Right ventricle myocardium inferior (tissue), 1 donor: ENCODE data around the gene SLC7A14. TPM values are rescaled to one million over a fixed set of nuclear protein-coding genes. Genes with fewer than 3 reads are reported as not detected.

Source experiments
- ATAC-seq: fragments of 200-7000 bp; cut with Tn5 transposase; one replicate; pipeline ENCODE4 v1.9.1; 2020; ENCODE audit warnings: mild to moderate bottlenecking, moderate library complexity
- DNase-seq: peaks from one replicate; pipeline ENCODE4 v3.0.0; 2021; ENCODE audit errors: missing footprints
- intact Hi-C: fragments of 100-400 bp; cut with DNase I; formaldehyde crosslinking; loops from one replicate; pipeline ENCODE4 v1.11.0; 2022
- total RNA-seq: library from RNA; stranded (reverse); fragmentation: NEBNext Ultra II Directional; extraction: Animal tissue kit (Norgen Biotek cat#: 25700); gene quantifications from one replicate; pipeline ENCODE4 v1.2.1, GENCODE V29; 2021
- donor health status: DM: no; HTN: yes; CAD: no; lungs with severe emphysema.

Gene SLC7A14
- total RNA-seq, 1 donor from 2014 or later, result not detected

DNA sequence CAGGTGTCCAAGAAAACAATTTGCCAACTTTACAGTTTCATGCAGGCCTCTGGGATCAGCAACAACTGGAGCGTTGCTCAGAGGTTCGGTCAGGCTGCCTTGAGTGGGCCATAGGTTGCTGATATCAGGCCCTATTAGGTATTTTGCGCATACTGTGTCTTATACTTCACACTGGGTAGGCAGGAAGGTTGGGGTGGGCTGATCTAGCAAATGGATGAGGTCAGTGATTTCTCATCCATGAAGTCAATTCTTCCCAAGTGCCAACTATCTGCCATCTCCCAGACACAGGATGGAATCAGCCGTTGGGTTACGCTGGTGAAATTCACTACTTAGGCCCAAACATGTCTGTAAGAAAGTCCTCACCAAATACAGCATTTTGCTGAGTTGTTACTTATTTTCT is 77.6 kb downstream of the SLC7A14 start:
- ATAC-seq, result no peak
- intact Hi-C loops, result no loop called here
- DNase-seq, result no peak

DNA sequence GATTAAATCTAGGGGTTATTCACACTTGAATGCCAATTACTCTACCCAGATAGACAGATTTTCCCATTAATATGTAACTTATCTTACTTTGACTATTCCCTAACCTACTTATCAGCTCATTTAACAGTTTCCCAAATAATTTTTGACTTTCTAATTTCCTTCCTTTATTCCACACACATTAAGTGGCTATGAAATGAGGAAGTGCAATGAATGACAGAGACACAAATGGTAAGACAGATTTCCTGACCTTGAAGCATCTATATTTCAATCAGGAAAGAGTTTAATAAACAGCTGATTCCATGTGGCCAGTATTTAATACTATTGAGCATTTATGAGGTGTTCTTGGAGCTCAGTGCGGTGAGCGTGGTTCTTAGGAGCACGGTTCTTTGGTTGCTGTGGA is 78.8 kb downstream of the SLC7A14 start:
- no peak for DNase-seq
- ATAC-seq, result no peak
- intact Hi-C loops, result no loop called here

- ATAC-seq (no peak), DNase-seq (no peak)
- intact Hi-C loops, result no loop called here
These were observed 79.3 kb downstream of the SLC7A14 start for GRCh38 chr3:170506556-170506955.

DNA sequence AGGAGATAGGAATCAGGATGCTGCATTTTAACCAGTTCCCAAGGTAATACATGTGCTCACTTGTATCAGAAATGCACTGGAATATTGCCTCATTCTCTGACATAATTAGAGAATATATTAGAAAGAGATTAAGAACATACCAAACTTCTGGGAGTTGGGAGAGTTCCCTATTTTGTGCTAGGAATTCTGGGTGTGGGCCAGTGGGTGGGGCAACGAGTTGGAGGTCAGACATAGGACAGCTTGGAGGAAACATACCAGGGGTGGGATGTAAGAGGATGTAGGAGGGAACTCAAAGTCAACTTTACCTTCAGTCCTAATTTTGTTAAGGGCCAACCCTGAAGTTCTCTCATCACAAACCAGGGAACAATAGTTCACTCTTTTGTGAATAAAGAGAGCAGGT is 83.6 kb downstream of the SLC7A14 start:
- no peak for ATAC-seq
- intact Hi-C loops, result no loop called here
- DNase-seq, result no peak

DNA sequence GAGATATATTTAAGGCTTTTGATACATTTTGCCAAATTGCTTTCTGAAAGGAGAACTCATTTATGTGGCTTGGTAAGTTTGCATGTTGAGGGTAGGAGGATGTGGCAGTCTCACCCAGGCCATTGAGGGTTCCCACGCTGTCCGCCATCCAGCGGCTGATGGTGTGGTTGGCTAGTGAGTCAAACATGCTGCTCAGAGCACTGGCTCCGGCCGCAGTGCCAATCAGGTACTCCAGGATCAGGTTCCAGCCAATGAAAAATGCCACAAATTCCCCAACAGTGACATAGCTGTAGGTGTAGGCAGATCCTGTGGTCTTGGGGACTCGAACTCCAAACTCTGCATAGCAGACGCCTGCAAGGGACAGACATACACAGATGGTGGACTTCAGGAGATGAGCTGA is 84.9 kb downstream of the SLC7A14 start:
- ATAC-seq, result no peak
- intact Hi-C loops, result no loop called here
- no peak for DNase-seq

DNA sequence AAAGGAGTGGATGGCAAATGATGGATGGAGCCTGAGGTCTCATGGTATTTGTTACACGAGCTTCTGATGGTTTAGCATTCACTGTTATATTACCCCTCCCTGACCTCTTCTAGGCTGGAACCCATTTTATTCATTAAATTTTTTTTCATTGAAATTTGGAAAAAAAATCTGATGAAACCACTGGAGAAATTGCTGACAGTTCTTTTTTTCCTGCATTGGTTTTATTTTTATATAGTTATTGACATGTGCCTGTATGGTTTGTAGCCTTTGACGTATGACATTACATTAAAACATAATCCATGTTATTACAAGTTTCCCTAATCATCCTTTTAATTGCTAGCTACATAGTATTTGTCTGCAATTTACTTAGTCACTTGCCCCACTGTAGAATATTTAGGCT is 85.4 kb downstream of the SLC7A14 start:
- ATAC-seq (no peak), DNase-seq (no peak)
- intact Hi-C loops, result no loop called here

GRCh38 chr3:170499562-170500156 is 86.2 kb downstream of the SLC7A14 start:
- ATAC-seq, result no peak
- no peak for DNase-seq

DNA sequence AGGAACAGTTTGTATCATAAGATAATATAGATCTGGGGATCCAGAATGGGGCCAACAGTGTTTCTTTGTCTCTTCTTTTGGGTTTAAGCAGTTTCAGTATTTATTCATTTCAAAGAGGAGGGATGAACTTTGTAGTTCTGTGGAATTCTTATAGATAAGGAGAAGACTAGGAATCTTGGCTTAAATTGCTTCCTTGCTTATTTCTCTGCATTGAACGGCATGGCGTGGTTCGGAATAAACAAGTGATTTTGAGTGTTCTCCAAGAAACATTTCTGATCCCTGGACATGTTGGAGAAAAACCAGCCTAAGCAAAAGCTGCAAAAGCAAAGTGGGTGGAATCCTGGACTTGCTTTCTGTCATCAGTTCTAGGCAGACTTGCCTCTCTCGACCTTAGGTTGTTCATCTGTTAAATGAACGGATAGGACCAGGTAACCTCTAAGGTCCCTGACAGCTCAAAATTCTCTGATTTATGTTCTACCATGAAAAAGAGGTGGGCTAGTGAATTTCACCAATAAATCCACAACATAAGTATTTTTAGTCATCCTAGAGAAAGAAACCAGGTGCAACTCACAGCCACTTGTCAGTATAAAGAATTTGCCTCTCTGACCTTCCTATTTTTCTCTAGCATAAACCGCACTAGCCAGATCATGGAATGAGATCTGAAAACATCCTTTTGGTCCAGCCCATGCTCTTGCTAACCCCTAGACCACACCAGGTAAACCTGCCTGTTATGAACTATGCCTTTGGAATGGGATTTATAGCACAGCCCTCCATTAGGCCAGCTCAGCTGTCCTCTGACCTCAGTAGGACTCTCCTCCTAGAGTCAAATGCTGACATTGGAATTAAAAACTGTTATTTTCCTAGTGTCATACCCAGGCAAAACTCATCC is 88.4 kb downstream of the SLC7A14 start:
- intact Hi-C loops, result no loop called here
- DNase-seq, result no peak
- no peak for ATAC-seq

More at GRCh38 chr3:170499562-170500156, 86.2 kb downstream of the SLC7A14 start:
- intact Hi-C loops, result no loop called here

GRCh38 chr3:170496868-170497140 is 89.1 kb downstream of the SLC7A14 start:
- DNase-seq (no peak), ATAC-seq (no peak)
- intact Hi-C loops, result no loop called here

- no peak for ATAC-seq
These were observed 89.6 kb downstream of the SLC7A14 start for GRCh38 chr3:170496026-170496867.

GRCh38 chr3:170494766-170495165 is 91.1 kb downstream of the SLC7A14 start:
- no peak for ATAC-seq
- no peak for DNase-seq
- intact Hi-C loops, result no loop called here

More at GRCh38 chr3:170496026-170496867, 89.6 kb downstream of the SLC7A14 start:
- DNase-seq, result no peak
- intact Hi-C loops, result no loop called here

GRCh38 chr3:170493712-170494182 is 92.1 kb downstream of the SLC7A14 start:
- ATAC-seq, result no peak
- DNase-seq, result no peak
- intact Hi-C loops, result no loop called here

- DNase-seq (no peak), ATAC-seq (no peak)
- intact Hi-C loops, result no loop called here
These were observed 94.0 kb downstream of the SLC7A14 start for GRCh38 chr3:170491901-170492300.

- DNase-seq (no peak), ATAC-seq (no peak)
- intact Hi-C loops, result no loop called here
These were observed 94.9 kb downstream of the SLC7A14 start for GRCh38 chr3:170490828-170491560.

DNA sequence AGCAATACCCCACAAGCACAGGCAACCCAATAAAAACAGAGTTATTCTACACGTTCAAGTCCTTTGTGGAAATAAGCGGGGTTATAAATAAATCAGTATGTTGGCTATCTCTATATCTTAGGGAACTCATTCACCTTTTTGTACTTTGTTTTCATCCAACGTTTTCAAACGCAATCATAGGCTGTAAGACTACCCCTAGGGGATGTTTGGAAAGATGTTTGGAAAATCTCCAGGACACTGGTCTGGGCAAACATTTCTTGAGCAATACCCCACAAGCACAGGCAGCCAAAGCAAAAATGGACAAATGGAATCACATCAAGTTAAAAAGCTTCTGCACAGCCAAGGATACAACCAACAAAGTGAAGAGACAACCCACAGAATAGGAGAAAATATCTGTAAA is 97.1 kb downstream of the SLC7A14 start:
- intact Hi-C loops, result no loop called here
- no peak for ATAC-seq
- no peak for DNase-seq

DNA sequence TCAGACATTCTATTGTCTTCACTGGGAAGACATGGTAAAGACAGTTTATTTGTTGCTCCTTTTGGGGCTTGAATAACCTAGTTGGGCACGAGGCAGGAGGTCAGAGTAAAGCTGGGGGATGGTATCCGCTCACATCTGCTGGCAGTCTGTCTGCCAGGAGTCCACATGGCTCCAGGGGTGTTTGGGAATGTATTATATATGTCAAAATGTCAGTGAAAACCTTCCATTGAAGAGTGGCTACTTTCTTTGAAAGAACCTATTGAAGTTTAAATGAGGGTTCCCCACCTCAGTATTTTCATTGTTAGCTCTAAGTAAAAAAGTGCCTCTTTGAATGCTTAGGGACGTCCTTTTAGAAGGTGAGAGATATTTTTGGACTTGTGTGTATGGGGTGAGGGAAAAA is 98.8 kb downstream of the SLC7A14 start:
- no peak for DNase-seq
- intact Hi-C loops, result no loop called here
- no peak for ATAC-seq

DNA sequence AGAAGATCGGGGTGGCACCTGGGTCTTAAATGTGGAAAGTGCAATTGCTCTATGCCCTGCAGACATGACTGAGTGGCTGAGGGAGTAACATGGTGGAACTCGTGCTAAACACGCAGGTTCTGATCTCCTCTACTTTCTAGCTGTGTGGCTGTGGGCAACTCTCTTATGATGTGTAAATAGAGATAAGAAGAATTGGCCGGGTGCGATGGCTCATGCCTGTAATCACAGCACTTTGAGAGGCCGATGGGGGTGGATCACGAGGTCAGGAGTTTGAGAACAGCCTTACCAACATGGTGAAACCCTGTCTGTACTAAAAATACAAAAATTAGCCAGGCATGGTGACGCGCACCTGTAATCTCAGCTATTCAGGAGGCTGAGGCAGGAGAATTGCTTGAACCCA is 99.5 kb downstream of the SLC7A14 start:
- intact Hi-C loops, result no loop called here
- no peak for DNase-seq
- no peak for ATAC-seq

GRCh38 chr3:170485696-170486095 is 100.2 kb downstream of the SLC7A14 start:
- intact Hi-C loops, result no loop called here
- no peak for ATAC-seq

DNA sequence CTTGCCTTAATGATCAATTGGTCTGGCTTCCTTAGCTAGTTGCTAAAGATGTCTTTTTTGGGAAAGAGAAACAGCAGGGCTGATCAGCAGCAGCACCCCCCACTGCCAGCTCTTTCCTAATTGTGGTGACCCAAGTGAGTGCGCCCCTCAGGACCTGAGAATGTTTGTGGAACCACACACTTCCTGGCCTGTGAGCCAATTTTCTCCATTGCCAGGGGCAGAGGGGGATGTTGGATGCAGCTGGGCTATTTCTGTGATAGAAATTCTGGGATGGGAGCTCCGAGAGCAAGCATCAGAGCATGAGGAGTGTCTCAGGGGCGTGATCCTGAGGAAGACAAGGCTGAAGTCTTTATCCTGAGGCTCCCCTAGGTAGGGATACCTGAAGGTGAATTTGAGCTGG is 100.6 kb downstream of the SLC7A14 start:
- ATAC-seq, result no peak
- intact Hi-C loops, result no loop called here

More at GRCh38 chr3:170485696-170486095, 100.2 kb downstream of the SLC7A14 start:
- no peak for DNase-seq

More for the DNA sequence above, 100.6 kb downstream of the SLC7A14 start:
- no peak for DNase-seq
